H1 (cell line): ENCODE results near the gene PES1. TPM values are rescaled to one million over a fixed set of nuclear protein-coding genes. Genes with fewer than 3 reads are reported as not detected.

Experiments used
- CTCF ChIA-PET: fragments of 300-600 bp; sonication (Branson Sonifier 250); formaldehyde crosslinking; loops from one replicate; lab custom pipeline; 2021; ENCODE audit not compliant: partially characterized antibody; lab: Charles Lee
- POLR2A ChIA-PET: fragments of 300-600 bp; sonication (Branson Sonifier 250); formaldehyde crosslinking; loops from one replicate; lab custom pipeline; 2021; ENCODE audit warnings: inconsistent platforms; ENCODE audit not compliant: partially characterized antibody; lab: Charles Lee
- DNase-seq, 2 experiments: peaks; one replicate each; pipeline versions ENCODE4 v3.0.0 to v3.0.0-alpha.2; 2010 to 2022; ENCODE audit warnings: low spot score in 2 of 2, low read depth in 1 of 2, mixed read lengths in 1 of 2
- FAIRE-seq: peaks from 2 replicates; lab custom pipeline; 2011; peaks lifted over from hg19 to GRCh38; lab: Jason Lieb, UNC
- H2AFZ ChIP-seq: 2 replicates; pipeline ENCODE4 v1.8.1; 2012; ENCODE audit warnings: low read length, inconsistent platforms
- H2AK5ac ChIP-seq: 2 replicates; pipeline ENCODE4 v1.6.1; 2013; ENCODE audit warnings: low read depth, low read length
- H2BK120ac ChIP-seq: replicated peaks from 2 replicates; pipeline ENCODE3; 2013; ENCODE audit warnings: low read depth, low read length, inconsistent platforms
- H2BK12ac ChIP-seq: 2 replicates; pipeline ENCODE4 v1.6.1; 2013; ENCODE audit warnings: low read depth, low read length
- H2BK15ac ChIP-seq: 2 replicates; pipeline ENCODE4 v1.6.1; 2013; ENCODE audit warnings: low read length
- H2BK20ac ChIP-seq: 2 replicates; pipeline ENCODE4 v1.6.1; 2013; ENCODE audit warnings: low read length
- H2BK5ac ChIP-seq: 2 replicates; pipeline ENCODE4 v1.6.1; 2013; ENCODE audit warnings: low read depth, low read length
- H3K14ac ChIP-seq: 2 replicates; pipeline ENCODE4 v1.6.1; 2013; ENCODE audit warnings: inconsistent platforms; ENCODE audit not compliant: insufficient read length
- H3K18ac ChIP-seq: 2 replicates; pipeline ENCODE4 v1.6.1; 2013; ENCODE audit warnings: low read length; ENCODE audit errors: extremely low read depth
- H3K23ac ChIP-seq: 2 replicates; pipeline ENCODE4 v1.6.1; 2013; ENCODE audit warnings: inconsistent platforms; ENCODE audit not compliant: insufficient read length
- H3K23me2 ChIP-seq: 2 replicates; pipeline ENCODE4 v1.6.1; 2013; ENCODE audit warnings: low read depth, low read length
- H3K27ac ChIP-seq: 2 replicates; pipeline ENCODE4 v1.6.1; 2011; ENCODE audit warnings: low read depth, low read length, inconsistent platforms
- H3K27me3 ChIP-seq, 4 experiments: replicated peaks in 1 of 4; 1 replicate in 1 of 4; 2 replicates in 3 of 4; pipeline versions ENCODE4 v1.6.1 to v1.8.1; 2011 to 2013; ENCODE audit warnings: low read length in 3 of 4, mild to moderate bottlenecking in 3 of 4, inconsistent platforms in 2 of 4, mixed read lengths in 2 of 4, moderate library complexity in 1 of 4; ENCODE audit not compliant: control insufficient read depth in 3 of 4, insufficient read depth in 3 of 4; ENCODE audit errors: extremely low read depth in 1 of 4
- H3K36me3 ChIP-seq, 4 experiments: 2 replicates each; pipeline versions ENCODE4 v1.6.1 to v1.8.1; 2011 to 2013; ENCODE audit warnings: mild to moderate bottlenecking in 4 of 4, low read length in 3 of 4, moderate library complexity in 2 of 4, control low read depth in 1 of 4, inconsistent platforms in 1 of 4; ENCODE audit not compliant: insufficient read depth in 4 of 4, control insufficient read depth in 2 of 4
- H3K4ac ChIP-seq: replicated peaks from 2 replicates; pipeline ENCODE3; 2013; ENCODE audit warnings: low read length, low read depth, mixed read lengths, inconsistent platforms; ENCODE audit not compliant: insufficient read length
- H3K4me1 ChIP-seq, 4 experiments: replicated peaks in 1 of 4; 1 replicate in 1 of 4; 2 replicates in 3 of 4; pipeline versions ENCODE4 v1.6.1 to v1.8.1; 2011 to 2013; ENCODE audit warnings: low read length in 3 of 4, inconsistent platforms in 2 of 4, mixed read lengths in 1 of 4; ENCODE audit not compliant: insufficient read depth in 4 of 4, control insufficient read depth in 3 of 4
- H3K4me2 ChIP-seq, 2 experiments: 2 replicates each; pipeline versions ENCODE4 v1.6.1 to v1.8.1; 2011 to 2013; ENCODE audit warnings: low read depth in 2 of 2, low read length in 2 of 2, control low read depth in 1 of 2, inconsistent platforms in 1 of 2, mild to moderate bottlenecking in 1 of 2; ENCODE audit not compliant: insufficient read depth in 1 of 2
- H3K4me3 ChIP-seq, 4 experiments: fragments of 200-600, 300-600 bp in 1 of 4; sonication (generic), shearing (Covaris generic), sonication (Bioruptor Twin) in 1 of 4; 2 replicates each; pipeline versions ENCODE4 v1.5.1 to v1.8.1; 2011 to 2016; ENCODE audit warnings: low read length in 4 of 4, low read depth in 3 of 4, control low read depth in 2 of 4, inconsistent platforms in 2 of 4, mild to moderate bottlenecking in 2 of 4, mixed read lengths in 1 of 4, moderate library complexity in 1 of 4; ENCODE audit not compliant: insufficient read depth in 2 of 4; ENCODE audit errors: extremely low read depth in 1 of 4
- H3K56ac ChIP-seq: replicated peaks from 2 replicates; pipeline ENCODE3; 2013; ENCODE audit warnings: low read depth, mild to moderate bottlenecking, mixed read lengths, low read length, inconsistent platforms; ENCODE audit not compliant: insufficient read length
- H3K79me1 ChIP-seq: 2 replicates; pipeline ENCODE4 v1.6.1; 2013; ENCODE audit warnings: low read depth, low read length, control low read depth
- H3K79me2 ChIP-seq, 2 experiments: 2 replicates each; pipeline versions ENCODE4 v1.6.1 to v1.8.1; 2012 to 2013; ENCODE audit warnings: low read length in 2 of 2, mild to moderate bottlenecking in 2 of 2, inconsistent platforms in 1 of 2; ENCODE audit not compliant: insufficient read depth in 2 of 2, control insufficient read depth in 1 of 2
- H3K9ac ChIP-seq, 4 experiments: replicated peaks in 1 of 4; 1 replicate in 1 of 4; 2 replicates in 3 of 4; pipeline versions ENCODE4 v1.6.1 to v1.8.1; 2011 to 2013; ENCODE audit warnings: low read depth in 3 of 4, low read length in 3 of 4, control low read depth in 2 of 4, mild to moderate bottlenecking in 2 of 4, moderate library complexity in 2 of 4, inconsistent platforms in 1 of 4; ENCODE audit errors: extremely low read depth in 1 of 4
- H3K9me3 ChIP-seq, 2 experiments: 2 replicates each; pipeline versions ENCODE4 v1.6.1 to v1.8.1; 2012 to 2013; ENCODE audit warnings: mild to moderate bottlenecking in 2 of 2, moderate library complexity in 2 of 2, control low read depth in 1 of 2, inconsistent platforms in 1 of 2, low read depth in 1 of 2, low read length in 1 of 2, mixed read lengths in 1 of 2; ENCODE audit not compliant: insufficient read depth in 2 of 2
- H4K20me1 ChIP-seq, 2 experiments: replicated peaks in 1 of 2; 2 replicates each; pipeline versions ENCODE3 to v1.8.1; 2011 to 2013; ENCODE audit warnings: inconsistent platforms in 2 of 2, low read length in 2 of 2, mild to moderate bottlenecking in 1 of 2; ENCODE audit not compliant: insufficient read depth in 2 of 2, control insufficient read depth in 1 of 2
- H4K5ac ChIP-seq: 2 replicates; pipeline ENCODE4 v1.6.1; 2013; ENCODE audit warnings: low read length, low read depth, mixed read lengths, inconsistent platforms; ENCODE audit not compliant: insufficient read length
- H4K8ac ChIP-seq: 2 replicates; pipeline ENCODE4 v1.8.0; 2013; ENCODE audit warnings: mild to moderate bottlenecking, moderate library complexity, low read length, inconsistent platforms; ENCODE audit not compliant: insufficient read depth; ENCODE audit errors: extremely low read depth
- H4K91ac ChIP-seq: replicated peaks from 2 replicates; pipeline ENCODE3; 2013; ENCODE audit warnings: low read length, mixed read lengths, inconsistent platforms; ENCODE audit not compliant: insufficient read length
- HDAC6 ChIP-seq: IDR thresholded peaks from one replicate; pipeline ENCODE4 v1.7.1; 2012; ENCODE audit warnings: low read depth, mild to moderate bottlenecking, inconsistent platforms, low read length, moderate library complexity
- POLR2AphosphoS5 ChIP-seq: IDR thresholded peaks from 2 replicates; pipeline ENCODE4 v1.6.1; 2011; ENCODE audit warnings: low read depth, low read length
- SP1 ChIP-seq: IDR thresholded peaks from 2 replicates; pipeline ENCODE4 v1.6.1; 2011; ENCODE audit warnings: low read depth, low read length
- TAF7 ChIP-seq: optimal IDR thresholded peaks from 2 replicates; pipeline ENCODE3; 2011; ENCODE audit warnings: low read depth, mild to moderate bottlenecking, inconsistent platforms, low read length, moderate library complexity, borderline replicate concordance
- TCF12 ChIP-seq: IDR thresholded peaks from 2 replicates; pipeline ENCODE4 v1.6.1; 2011; ENCODE audit warnings: low read depth, mild to moderate bottlenecking, low read length
- WGBS, 2 experiments: shearing (Covaris generic) in 1 of 2; methylation state at CpG; one replicate each; pipeline versions ENCODE4 v1.1.6 to v1.1.7; 2013 to 2015; ENCODE audit warnings: low lambda C conversion rate in 2 of 2, mixed read lengths in 2 of 2, inconsistent platforms in 1 of 2, low coverage in 1 of 2, missing lambda C conversion rate in 1 of 2; ENCODE audit not compliant: insufficient replicate concordance in 2 of 2, insufficient coverage in 1 of 2, insufficient read length in 1 of 2; ENCODE audit errors: extremely low coverage in 1 of 2, missing lambda C conversion rate in 1 of 2; 5-methylcytosine and 5-hydroxymethylcytosine counted together
- polyA plus RNA-seq, 7 experiments: library from polyadenylated mRNA; depleted of rRNA in 3 of 7; stranded (reverse) in 5 of 7; unstranded in 2 of 7; fragments of >200 nt in 5 of 7; fragments of 200-250 nt in 2 of 7; gene quantifications; 1 replicate in 5 of 7; 2 replicates in 1 of 7; 4 replicates in 1 of 7; pipeline versions ENCODE4 v1.2.1 to v1.2.3, GENCODE V29; 2011 to 2013; ENCODE audit warnings: missing spikeins in 2 of 7, mixed read lengths in 2 of 7
- total RNA-seq: library from RNA; stranded (reverse); fragmentation: NEBNext Ultra II Directional; extraction: Animal tissue kit (Norgen Biotek cat#: 25700); gene quantifications from 2 replicates; pipeline ENCODE4 v1.2.1, GENCODE V29; 2021

PES1 gene
- total and polyA plus RNA-seq, 2 of the 8 experiments (the other 6 are each of a cell fraction or from before 2014, with no cell fraction given), result 121 to 191 TPM

GRCh38 chr22:30559889-30560288 lies 31.8 kb downstream of the PES1 start:
- Histone ChIP-seq H4K5ac (no peak overlapping the region), H4K20me1 (peaks cover 0 to 2% of the 10 kb centered on the region in 2 experiments), H3K4me3 (no peak overlapping the region), H3K18ac (0 out of 2 replicates have a peak overlapping the region, but pooled peaks have one; percentile 7), H2BK5ac (peak overlapping the region; percentile 40; the same call in 1 of the 2 replicates), H2AFZ (no peak overlapping the region), H3K79me1 (no peaks in the 10 kb centered on the region), H3K27ac (no peak overlapping the region; the same call in 1 of the 2 replicates), H2BK15ac (peak overlapping the region; percentile 46; the same call in 1 of the 2 replicates), H3K4ac (no peak overlapping the region), H2BK12ac (peak overlapping the region; percentile 63; the same call in 1 of the 2 replicates), H3K4me2 (no peak overlapping the region), H3K9me3 (no peaks in the 10 kb centered on the region), H3K9ac (no peak overlapping the region), H3K56ac (no peak overlapping the region), H3K27me3 (no peaks in the 10 kb centered on the region), H3K23me2 (no peaks in the 10 kb centered on the region; the same call in 1 of the 2 replicates), H4K8ac (0 out of 2 replicates have a peak overlapping the region, but pooled peaks have one; percentile 11), H3K79me2 (no peaks in the 10 kb centered on the region), H3K14ac (no peak overlapping the region), H2BK20ac (no peak overlapping the region), H4K91ac (peak overlapping the region; percentile 93), H3K36me3 (peaks cover 0 to 6% (median 0%) of the 10 kb centered on the region in 4 experiments; a peak in 1 of 8 replicates), H2AK5ac (no peak overlapping the region), H2BK120ac (no peak overlapping the region), H3K4me1 (peaks cover 0 to 21% (median 12%) of the 10 kb centered on the region in 4 experiments; a peak in 6 of 7 replicates), H3K23ac (no peak overlapping the region)
- FAIRE-seq (no peak), DNase-seq (no peak)
- TF ChIP-seq TCF12 (no peak), HDAC6 (no peak), SP1 (no peak), TAF7 (no peak), POLR2AphosphoS5 (no peak)
- ChIA-PET CTCF (interaction anchor here (1.2 to 1.6 kb wide), 2 partner anchors 11 to 195 kb away, joined by 3 read pairs; no protein-coding TSS in a partner anchor), POLR2A (no interaction called here)
- WGBS, 2 experiments, result 90% methylated on average over 6 of the region's 6 CpGs; no CpG with 5 or more reads in 1 of the 2 experiments
